HG03342 (cell line): ENCODE results near the gene TMED10.
"Not testable (repeated sequence)": the region's sequence is repeated elsewhere in the genome, so short reads cannot be mapped to it uniquely, and the experiment has no call there.

Source experiments
- ATAC-seq: cut with Tn5 transposase; IDR thresholded peaks from one replicate; pipeline ENCODE4 v1.9.1; 2021; ENCODE audit warnings: mild to moderate bottlenecking, moderate library complexity; ENCODE audit not compliant: unreplicated experiment

TMED10 gene

DNA sequence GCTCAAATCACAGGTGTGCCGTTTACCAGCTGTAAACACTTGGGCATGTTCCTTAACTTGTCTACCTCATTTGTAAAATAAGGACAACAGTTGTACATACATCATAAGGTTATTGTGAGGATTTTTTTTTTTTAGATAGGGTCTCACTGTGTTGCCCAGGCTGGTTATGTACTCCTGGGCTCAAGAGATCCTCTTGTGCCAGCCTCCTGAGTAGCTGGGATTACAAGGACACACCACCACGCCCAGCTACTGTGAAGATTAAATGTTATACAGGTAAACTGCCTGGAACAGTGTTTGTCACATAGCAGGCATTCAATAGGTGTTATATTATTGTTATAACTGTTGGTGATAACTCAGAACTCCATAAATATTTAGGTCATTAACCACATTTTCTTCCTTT is 12.7 kb downstream of the TMED10 start:
- no peak for ATAC-seq

DNA sequence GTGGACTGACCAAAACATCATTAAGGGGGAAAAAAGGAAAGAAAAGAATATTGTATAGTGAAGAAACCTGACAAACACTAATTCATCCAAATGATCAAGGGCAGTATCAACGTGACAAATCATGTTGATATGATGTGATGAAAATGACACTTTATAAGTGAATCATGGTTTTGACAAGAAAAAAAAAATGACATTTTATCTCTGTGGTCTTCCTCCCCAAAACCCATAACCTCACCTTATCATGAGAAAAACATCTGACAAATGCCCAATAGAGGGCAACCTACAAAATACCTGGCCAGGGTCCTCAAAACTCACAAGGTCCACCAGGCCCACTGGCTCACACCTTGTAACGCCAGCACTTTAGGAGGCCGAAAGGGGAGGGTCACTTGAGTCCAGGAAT is 13.8 kb downstream of the TMED10 start:
- no peak for ATAC-seq

DNA sequence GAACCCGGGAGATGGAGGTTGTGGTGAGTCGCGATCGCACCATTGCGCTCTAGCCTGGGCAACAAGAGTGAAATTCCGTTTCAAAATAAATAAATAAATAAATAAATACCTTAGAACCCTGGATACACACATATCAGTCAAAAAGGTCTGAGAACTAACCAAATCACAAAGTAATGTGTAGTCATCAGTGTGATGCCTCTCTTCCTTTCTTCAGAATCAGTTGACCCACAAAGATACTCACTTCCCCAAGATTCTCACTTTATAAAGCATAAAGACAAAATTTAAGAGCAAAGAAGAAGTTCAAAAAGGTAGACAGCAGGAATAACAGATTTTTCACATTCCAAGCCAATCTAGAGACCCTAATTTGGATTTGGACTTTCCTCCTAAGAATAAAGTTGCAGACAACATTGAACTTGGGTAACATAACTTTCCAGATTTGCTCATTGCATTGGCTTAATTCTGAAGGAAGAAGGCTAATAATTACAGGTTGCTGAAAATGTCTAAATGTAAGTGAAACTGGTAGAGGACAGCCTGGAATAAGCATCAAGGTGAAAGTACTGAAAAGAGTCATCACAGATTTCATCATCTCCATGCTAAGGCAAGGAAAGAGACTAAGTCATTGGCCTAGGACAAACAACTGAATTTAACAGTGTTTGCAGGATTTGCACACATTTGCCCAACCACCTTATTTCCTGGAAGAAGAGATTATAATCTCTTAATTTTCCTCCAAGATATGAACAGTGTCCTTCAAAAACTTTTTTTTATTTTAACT is 17.4 kb downstream of the TMED10 start:
- ATAC-seq = no peak

GRCh38 chr14:75156901-75157300 is 19.5 kb downstream of the TMED10 start:
- ATAC-seq = no peak

DNA sequence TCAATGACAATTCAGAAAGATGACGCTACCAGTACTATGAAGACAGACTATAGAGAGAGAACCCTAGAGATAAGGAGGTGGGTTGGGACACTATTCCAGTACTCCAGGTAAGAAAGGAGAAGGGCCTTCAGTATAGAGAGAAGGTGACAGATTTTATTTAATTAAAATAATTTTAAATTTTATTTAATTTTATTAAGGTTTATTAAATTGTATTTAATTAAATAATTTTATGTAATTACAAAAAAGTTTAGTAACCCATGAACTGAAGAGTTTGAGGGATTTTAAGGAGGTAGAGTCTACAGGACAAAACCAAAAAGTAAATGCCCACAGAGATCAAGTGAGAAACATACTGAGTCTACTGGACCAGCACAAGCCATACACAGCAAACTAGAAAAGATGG is 20.3 kb downstream of the TMED10 start:
- no peak for ATAC-seq

- ATAC-seq = no peak
These were observed 21.2 kb downstream of the TMED10 start for GRCh38 chr14:75155169-75155568.

DNA sequence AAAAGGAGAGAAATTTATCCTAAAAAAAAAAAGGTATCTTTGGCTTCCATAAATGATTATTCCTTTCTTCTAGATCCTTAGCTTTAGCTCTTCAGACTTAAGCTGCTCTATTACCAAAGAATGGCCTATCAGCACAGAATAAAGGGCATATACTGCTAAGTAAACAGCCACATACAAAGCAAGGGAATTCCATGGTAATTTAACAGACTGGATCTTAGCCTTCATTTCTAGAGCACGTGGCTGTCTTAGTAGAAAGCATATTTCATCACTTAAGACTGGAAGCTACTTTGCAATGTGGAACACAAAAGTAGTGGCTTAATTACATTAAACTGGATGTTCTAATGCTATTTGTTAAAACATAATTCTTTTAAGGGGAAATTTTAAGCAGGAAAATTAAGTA is 23.1 kb downstream of the TMED10 start:
- ATAC-seq = no peak

DNA sequence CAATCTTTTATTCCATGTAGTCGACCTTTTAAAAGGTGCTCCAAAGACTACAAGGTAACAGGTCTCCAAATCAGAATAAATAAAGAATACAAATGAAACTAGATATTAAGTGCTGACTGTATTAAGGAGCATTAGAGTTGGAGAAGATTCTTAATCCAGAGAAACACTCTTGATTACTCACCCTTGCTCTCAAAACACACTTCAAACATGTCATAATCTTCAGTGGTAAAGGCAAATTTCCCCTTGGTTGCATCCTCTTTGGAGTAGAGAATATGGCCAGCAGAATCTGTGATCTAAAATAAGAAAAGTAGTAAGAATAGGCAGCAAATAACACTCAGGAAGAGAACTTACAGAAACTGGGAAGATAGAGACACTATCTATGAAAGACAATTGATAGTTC is 24.6 kb downstream of the TMED10 start:
- no peak for ATAC-seq

DNA sequence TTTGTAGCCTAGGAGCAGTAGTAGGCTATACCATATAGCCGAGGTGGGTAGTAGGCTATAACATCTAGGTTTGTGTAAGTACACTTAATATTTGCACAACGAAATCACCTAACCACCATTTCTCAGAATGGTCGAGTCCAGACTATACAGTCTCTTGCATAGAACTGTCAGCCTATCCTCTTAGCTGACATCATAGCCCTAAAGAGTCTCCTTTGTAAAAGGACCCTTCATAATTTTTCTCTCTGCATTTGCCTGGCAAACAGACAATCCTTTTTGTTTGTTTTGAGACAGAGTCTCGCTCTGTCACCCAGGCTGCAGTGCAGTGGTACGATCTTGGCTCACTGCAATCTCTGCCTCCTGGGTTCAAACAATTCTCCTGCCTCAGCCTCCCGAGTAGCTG is 25.8 kb downstream of the TMED10 start:
- ATAC-seq = not testable (repeated sequence)

DNA sequence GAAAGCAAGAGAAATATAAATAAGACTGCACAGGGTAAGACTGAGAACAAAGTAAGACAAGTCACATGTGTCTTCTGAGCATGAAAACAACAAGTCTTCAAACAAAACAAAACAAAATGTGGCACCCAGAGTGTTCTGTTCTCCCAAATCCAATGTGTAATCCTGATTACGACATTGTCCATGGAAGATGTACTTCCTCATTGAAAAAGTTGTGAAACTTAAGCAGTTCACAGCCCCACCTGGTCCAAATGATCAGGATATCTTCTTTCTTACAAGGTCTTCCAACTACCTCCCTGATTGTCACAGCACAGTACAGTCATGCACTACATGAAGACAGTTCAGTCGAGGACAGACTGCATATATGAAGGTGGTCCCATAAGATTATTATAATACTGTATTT is 26.3 kb downstream of the TMED10 start:
- ATAC-seq = no peak

- no peak for ATAC-seq
These were observed 28.9 kb downstream of the TMED10 start for GRCh38 chr14:75147423-75148071.

DNA sequence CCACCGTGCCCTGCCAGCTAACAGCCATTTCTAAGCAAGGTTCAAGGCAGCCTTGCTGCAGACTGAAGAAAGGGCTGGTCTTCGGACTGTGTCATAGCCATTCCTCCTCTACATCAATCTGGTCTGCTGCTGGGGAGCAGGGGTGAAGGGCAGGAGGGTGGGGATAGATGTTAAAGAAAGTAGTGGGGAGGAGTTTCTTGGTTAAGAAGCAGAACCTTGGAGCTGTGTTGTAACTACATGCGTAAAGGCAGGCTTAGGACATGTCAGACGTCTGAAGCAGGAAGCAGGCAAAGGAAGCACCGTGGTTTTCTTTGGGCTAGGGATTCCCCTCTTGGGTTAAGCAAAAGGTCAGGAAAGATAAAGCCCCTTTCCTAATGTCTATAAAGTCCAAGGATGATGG is 31.5 kb downstream of the TMED10 start:
- ATAC-seq = no peak

GRCh38 chr14:75143761-75144527 is 32.5 kb downstream of the TMED10 start:
- no peak for ATAC-seq

DNA sequence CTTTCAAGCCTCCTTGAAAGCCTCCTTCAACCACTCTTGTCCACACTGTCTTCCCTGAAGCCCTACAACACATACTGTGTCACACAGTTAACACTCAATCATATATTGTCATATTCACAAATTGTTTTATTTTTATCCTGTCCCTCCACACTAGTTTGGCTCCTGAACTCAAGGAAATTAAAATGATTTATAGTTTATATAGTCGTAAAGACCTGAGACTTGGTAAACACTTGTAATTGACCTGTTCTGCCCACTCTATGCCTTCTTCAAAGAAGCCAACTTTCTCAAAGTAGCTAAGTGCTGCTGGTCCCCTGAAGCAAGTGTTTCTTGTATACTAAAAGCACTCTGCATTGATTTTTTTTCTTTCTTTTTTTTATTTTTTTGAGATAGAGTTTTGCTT is 33.9 kb downstream of the TMED10 start:
- no peak for ATAC-seq

GRCh38 chr14:75141967-75142366 is 34.4 kb downstream of the TMED10 start:
- no peak for ATAC-seq

GRCh38 chr14:75141062-75141461 is 35.4 kb downstream of the TMED10 start:
- ATAC-seq = no peak

- ATAC-seq = no peak
These were observed 35.8 kb downstream of the TMED10 start for GRCh38 chr14:75140620-75141019.

- ATAC-seq = no peak
These were observed 37.2 kb downstream of the TMED10 start for GRCh38 chr14:75139185-75139584.

- no peak for ATAC-seq
These were observed 37.9 kb downstream of the TMED10 start for GRCh38 chr14:75138492-75138891.

DNA sequence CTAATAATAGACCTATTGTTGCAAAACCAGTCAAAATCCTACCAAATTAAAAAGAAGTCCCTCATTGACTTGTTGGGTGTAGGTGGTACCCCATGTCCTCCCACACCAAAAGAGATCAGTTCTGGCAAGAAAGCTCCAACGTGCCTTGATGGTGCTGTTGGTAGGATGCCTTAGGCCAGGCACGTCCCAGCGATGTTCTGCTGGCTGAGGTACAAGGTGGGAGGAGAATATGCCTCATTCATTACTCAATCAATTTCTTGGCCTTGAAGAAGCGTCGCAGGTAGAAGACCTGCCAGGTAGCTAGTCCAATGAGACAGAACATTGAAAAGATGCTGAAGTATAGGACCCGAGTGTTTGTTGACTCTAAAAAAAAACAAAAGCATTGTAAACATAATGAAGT is 41.8 kb downstream of the TMED10 start:
- ATAC-seq = no peak

DNA sequence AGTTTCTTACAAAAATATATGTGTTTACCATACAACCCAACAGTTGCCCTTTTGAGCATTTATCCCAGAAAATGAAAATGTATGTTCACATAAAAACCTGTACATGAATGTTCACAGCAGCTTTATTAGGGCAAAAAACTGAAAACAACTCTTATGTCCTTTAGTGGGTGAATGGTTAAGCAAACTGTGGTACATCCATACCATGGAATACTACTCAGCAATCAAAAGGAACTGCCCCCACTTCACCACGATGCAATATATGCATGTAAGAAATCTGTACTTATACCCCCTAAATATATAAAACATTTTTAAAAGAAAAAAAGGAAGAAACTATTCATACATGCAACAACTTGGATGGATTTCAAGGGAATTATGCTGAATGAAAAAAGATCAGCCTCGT is 42.8 kb downstream of the TMED10 start:
- no peak for ATAC-seq
